H9 (cell line): ENCODE data around the gene UBL4A. TPM values are rescaled to one million over a fixed set of nuclear protein-coding genes. Genes with fewer than 3 reads are reported as not detected.

Source experiments
- DNase-seq: peaks from one replicate; pipeline ENCODE4 v3.0.0-alpha.2; 2017
- H2AFZ ChIP-seq: one replicate; pipeline ENCODE4 v1.6.1; 2013; ENCODE audit warnings: mild to moderate bottlenecking, low read length, control low read depth, moderate library complexity
- H2AK5ac ChIP-seq: 2 replicates; pipeline ENCODE4 v1.6.1; 2013; ENCODE audit warnings: low read length, control low read depth, mixed read lengths; ENCODE audit not compliant: insufficient read length
- H2BK120ac ChIP-seq: one replicate; pipeline ENCODE4 v1.6.1; 2013; ENCODE audit warnings: low read depth, mild to moderate bottlenecking, low read length, control low read depth, inconsistent platforms; ENCODE audit not compliant: poor library complexity, severe bottlenecking
- H2BK12ac ChIP-seq: 2 replicates; pipeline ENCODE4 v1.6.1; 2013; ENCODE audit warnings: low read length, control low read depth, mixed read lengths, low read depth; ENCODE audit not compliant: insufficient read length
- H2BK15ac ChIP-seq: 2 replicates; pipeline ENCODE4 v1.6.1; 2013; ENCODE audit warnings: low read depth, low read length, control low read depth
- H2BK20ac ChIP-seq: one replicate; pipeline ENCODE4 v1.6.1; 2013; ENCODE audit warnings: low read depth, mild to moderate bottlenecking, low read length, control low read depth, inconsistent platforms; ENCODE audit not compliant: poor library complexity, severe bottlenecking
- H2BK5ac ChIP-seq: 2 replicates; pipeline ENCODE4 v1.6.1; 2013; ENCODE audit warnings: low read length, control low read depth, mixed read lengths; ENCODE audit not compliant: insufficient read length
- H3K14ac ChIP-seq: 2 replicates; pipeline ENCODE4 v1.6.1; 2013; ENCODE audit warnings: low read length, control low read depth; ENCODE audit not compliant: insufficient read depth
- H3K18ac ChIP-seq: 2 replicates; pipeline ENCODE4 v1.6.1; 2013; ENCODE audit warnings: low read depth, mild to moderate bottlenecking, mixed read lengths, low read length, control low read depth; ENCODE audit not compliant: insufficient read length
- H3K23ac ChIP-seq: 2 replicates; pipeline ENCODE4 v1.6.1; 2013; ENCODE audit warnings: low read length, control low read depth, mixed read lengths, low read depth; ENCODE audit not compliant: insufficient read length
- H3K23me2 ChIP-seq: 2 replicates; pipeline ENCODE4 v1.6.1; 2013; ENCODE audit warnings: low read depth, mild to moderate bottlenecking, mixed read lengths, low read length, control low read depth; ENCODE audit not compliant: insufficient read length, poor library complexity, severe bottlenecking
- H3K27ac ChIP-seq: 2 replicates; pipeline ENCODE4 v1.5.1; 2013; ENCODE audit warnings: low read length, control low read depth, mixed read lengths, low read depth; ENCODE audit not compliant: insufficient read length
- H3K27me3 ChIP-seq: 2 replicates; pipeline ENCODE4 v1.6.1; 2013; ENCODE audit warnings: low read length, control low read depth, inconsistent platforms; ENCODE audit not compliant: insufficient read depth
- H3K4ac ChIP-seq: 2 replicates; pipeline ENCODE4 v1.6.1; 2013; ENCODE audit warnings: low read depth, mild to moderate bottlenecking, control low read depth, inconsistent platforms, low read length, moderate library complexity
- H3K4me1 ChIP-seq: 2 replicates; pipeline ENCODE4 v1.6.1; 2013; ENCODE audit warnings: low read length, control low read depth, inconsistent platforms; ENCODE audit not compliant: insufficient read depth
- H3K4me2 ChIP-seq: 2 replicates; pipeline ENCODE4 v1.6.1; 2013; ENCODE audit warnings: low read length, control low read depth, mixed read lengths; ENCODE audit not compliant: insufficient read length, insufficient read depth
- H3K56ac ChIP-seq: 2 replicates; pipeline ENCODE4 v1.6.1; 2013; ENCODE audit warnings: low read depth, mild to moderate bottlenecking, mixed read lengths, low read length, control low read depth; ENCODE audit not compliant: insufficient read length
- H3K79me1 ChIP-seq: 2 replicates; pipeline ENCODE4 v1.6.1; 2013; ENCODE audit warnings: low read depth, mild to moderate bottlenecking, moderate library complexity, low read length, control low read depth, inconsistent platforms; ENCODE audit not compliant: insufficient read depth, poor library complexity, severe bottlenecking
- H3K79me2 ChIP-seq: 2 replicates; pipeline ENCODE4 v1.6.1; 2013; ENCODE audit warnings: low read length, control low read depth, inconsistent platforms; ENCODE audit not compliant: insufficient read depth
- H3K9ac ChIP-seq: 2 replicates; pipeline ENCODE4 v1.6.1; 2013; ENCODE audit warnings: low read length, control low read depth, mixed read lengths; ENCODE audit not compliant: insufficient read length; ENCODE audit errors: extremely low read depth
- H3K9me3 ChIP-seq: one replicate; pipeline ENCODE4 v1.6.1; 2013; ENCODE audit warnings: low read depth, low read length, inconsistent platforms; ENCODE audit not compliant: control insufficient read depth
- H3T11ph ChIP-seq: one replicate; pipeline ENCODE4 v1.6.1; 2013; ENCODE audit warnings: mild to moderate bottlenecking, low read length, control low read depth, inconsistent platforms
- H4K20me1 ChIP-seq: one replicate; pipeline ENCODE4 v1.6.1; 2013; ENCODE audit not compliant: control insufficient read depth, insufficient read length, insufficient read depth
- H4K5ac ChIP-seq: 2 replicates; pipeline ENCODE4 v1.6.1; 2013; ENCODE audit warnings: low read depth, mild to moderate bottlenecking, mixed read lengths, low read length, control low read depth; ENCODE audit not compliant: insufficient read length
- H4K8ac ChIP-seq: replicated peaks from 2 replicates; pipeline ENCODE4 v1.6.1; 2013; ENCODE audit warnings: low read length, control low read depth, mixed read lengths, low read depth; ENCODE audit not compliant: insufficient read length
- H4K91ac ChIP-seq: 2 replicates; pipeline ENCODE4 v1.6.1; 2013; ENCODE audit warnings: low read depth, mild to moderate bottlenecking, moderate library complexity, mixed read lengths, low read length, control low read depth; ENCODE audit not compliant: insufficient read length
- H3K27ac Mint-ChIP-seq, 3 experiments: 2 replicates in 2 of 3; 3 replicates in 1 of 3; pipeline ENCODE4 v1.8.0; 2020 to 2021; ENCODE audit warnings: mixed read lengths in 3 of 3, mild to moderate bottlenecking in 1 of 3, moderate library complexity in 1 of 3
- H3K27me3 Mint-ChIP-seq: 2 replicates; pipeline ENCODE4 v1.8.0; 2021; ENCODE audit warnings: low read depth, mild to moderate bottlenecking, moderate library complexity, mixed read lengths
- H3K36me3 Mint-ChIP-seq, 3 experiments: 2 replicates in 2 of 3; 3 replicates in 1 of 3; pipeline ENCODE4 v1.8.0; 2020 to 2021; ENCODE audit warnings: low read depth in 3 of 3, mixed read lengths in 3 of 3; ENCODE audit not compliant: insufficient read depth in 1 of 3
- H3K4me1 Mint-ChIP-seq, 2 experiments: 2 replicates each; pipeline ENCODE4 v1.8.0; 2020; ENCODE audit warnings: mixed read lengths in 2 of 2
- H3K4me3 Mint-ChIP-seq, 2 experiments: 2 replicates in 1 of 2; 3 replicates in 1 of 2; pipeline ENCODE4 v1.8.0; 2020 to 2021; ENCODE audit warnings: mild to moderate bottlenecking in 2 of 2, mixed read lengths in 2 of 2, moderate library complexity in 1 of 2
- H3K9me3 Mint-ChIP-seq, 2 experiments: 2 replicates in 1 of 2; 3 replicates in 1 of 2; pipeline ENCODE4 v1.8.0; 2020; ENCODE audit warnings: mild to moderate bottlenecking in 2 of 2, mixed read lengths in 2 of 2, moderate library complexity in 1 of 2
- CTCF ChIP-seq: fragments of 200-600 bp; sonication (generic); conservative IDR thresholded peaks from 3 replicates; pipeline ENCODE4 v1.8.0; 2021; ENCODE audit warnings: antibody characterized with exemption, mild to moderate bottlenecking
- WGBS: extraction: QIAGEN DNeasy Blood & Tissue Kit; methylation state at CpG from one replicate; pipeline ENCODE4 v1.1.7; 2013; ENCODE audit warnings: missing lambda C conversion rate, low lambda C conversion rate, mixed read lengths; ENCODE audit not compliant: insufficient read length; ENCODE audit errors: extremely low coverage; 5-methylcytosine and 5-hydroxymethylcytosine counted together
- total RNA-seq: library from RNA; stranded (reverse); gene quantifications from 2 replicates; pipeline ENCODE4 v1.2.1, GENCODE V29; 2021

UBL4A gene
- total RNA-seq, 1 experiment from 2014 or later = 30.9 TPM

- Histone ChIP-seq H3K79me1 (no peaks in the 10 kb centered on the region), H2AK5ac (no peak overlapping the region), H3K56ac (no peak overlapping the region), H3K23ac (no peak overlapping the region), H3K23me2 (peaks cover 3% of the 10 kb centered on the region), H4K5ac (no peak overlapping the region), H2AFZ (no peak overlapping the region), H2BK15ac (no peak overlapping the region), H2BK120ac (no peak overlapping the region), H4K91ac (no peak overlapping the region), H3K4me2 (no peak overlapping the region), H3K9me3 (peaks cover 21% of the 10 kb centered on the region), H3K4ac (no peak overlapping the region), H3K14ac (no peak overlapping the region), H2BK12ac (no peak overlapping the region), H3K9ac (no peak overlapping the region), H3K18ac (no peak overlapping the region), H4K20me1 (no peaks in the 10 kb centered on the region), H2BK20ac (no peak overlapping the region), H3K27ac (no peak overlapping the region), H4K8ac (no peak overlapping the region), H3K4me1 (no peaks in the 10 kb centered on the region), H3K27me3 (no peaks in the 10 kb centered on the region), H3T11ph (no peak overlapping the region), H2BK5ac (no peak overlapping the region), H3K79me2 (no peaks in the 10 kb centered on the region)
- Mint-ChIP-seq H3K27me3 (peaks cover 18% of the 10 kb centered on the region), H3K36me3 (peaks cover 13 to 44% (median 32%) of the 10 kb centered on the region in 3 experiments), H3K9me3 (peaks cover 66 to 73% of the 10 kb centered on the region in 2 experiments), H3K4me1 (peaks cover 3 to 4% of the 10 kb centered on the region in 2 experiments; a peak in 3 of 4 replicates), H3K4me3 (no peak overlapping the region), H3K27ac (no peak overlapping the region)
- TF ChIP-seq CTCF = no peak
- DNase-seq = no peak
- no CpG with 5 or more reads among the region's 11 CpGs for WGBS
Measured at GRCh38 chrX:154530286-154530685, 43.9 kb upstream of the UBL4A start.
